SK-N-SH treated with all-trans-retinoic acid at 6 μM for 48 hours (cell line): ENCODE measurements around the gene TMEM190.

Experiments used
- ARNTL ChIP-seq: fragments of 450-650 bp; formaldehyde crosslinking; IDR thresholded peaks from 2 replicates; pipeline ENCODE4 v1.5.0; 2020; ENCODE audit warnings: low read depth, mild to moderate bottlenecking, moderate library complexity, borderline replicate concordance
- POU6F1 ChIP-seq: fragments of 250-450 bp; sonication (Bioruptor Pico); IDR thresholded peaks from 2 replicates; pipeline ENCODE4 v1.8.0; 2021; ENCODE audit warnings: low read depth, mild to moderate bottlenecking, moderate library complexity, borderline replicate concordance
- PPARA ChIP-seq: fragments of 250-450 bp; sonication (Bioruptor Pico); IDR thresholded peaks from 2 replicates; pipeline ENCODE4 v1.5.0; 2020; ENCODE audit warnings: mild to moderate bottlenecking, borderline replicate concordance
- TSHZ2 ChIP-seq: fragments of 250-450 bp; sonication (Bioruptor Pico); IDR thresholded peaks from 2 replicates; pipeline ENCODE4 v1.5.0; 2020; ENCODE audit warnings: mild to moderate bottlenecking, moderate library complexity
- ZC3H10 ChIP-seq: fragments of 250-450 bp; sonication (Bioruptor Pico); IDR thresholded peaks from 2 replicates; pipeline ENCODE4 v1.5.1; 2021; ENCODE audit warnings: mild to moderate bottlenecking, moderate library complexity
- ZFP30 ChIP-seq: fragments of 450-650 bp; formaldehyde crosslinking; IDR thresholded peaks from 2 replicates; pipeline ENCODE4 v1.5.0; 2022; ENCODE audit warnings: mild to moderate bottlenecking, moderate library complexity
- ZNF8 ChIP-seq: fragments of 450-650 bp; formaldehyde crosslinking; IDR thresholded peaks from 2 replicates; pipeline ENCODE4 v1.5.0; 2020; ENCODE audit warnings: mild to moderate bottlenecking, moderate library complexity
- TF ChIP-seq, protein P1 (sequence below): fragments of 250-450 bp; sonication (Bioruptor Pico); IDR thresholded peaks from 2 replicates; pipeline ENCODE4 v1.8.0; 2020; ENCODE audit warnings: mild to moderate bottlenecking, moderate library complexity, borderline replicate concordance
- TF ChIP-seq, protein P2 (sequence below): fragments of 250-450 bp; sonication (Bioruptor Pico); IDR thresholded peaks from 2 replicates; pipeline ENCODE4 v1.5.1; 2021; ENCODE audit warnings: mild to moderate bottlenecking, moderate library complexity

GRCh38 chr19:55373306-55373992, 3.2 kb upstream of the TMEM190 start:
- TF ChIP-seq ARNTL (no peak), ZNF8 (no peak), TSHZ2 (CRISPR knock-in tag) (no peak), ZC3H10 (CRISPR knock-in tag) (no peak), ZFP30 (CRISPR knock-in tag) (no peak), POU6F1 (CRISPR knock-in tag) (no peak), PPARA (CRISPR knock-in tag) (no peak)
- TF ChIP-seq, protein P1, sequence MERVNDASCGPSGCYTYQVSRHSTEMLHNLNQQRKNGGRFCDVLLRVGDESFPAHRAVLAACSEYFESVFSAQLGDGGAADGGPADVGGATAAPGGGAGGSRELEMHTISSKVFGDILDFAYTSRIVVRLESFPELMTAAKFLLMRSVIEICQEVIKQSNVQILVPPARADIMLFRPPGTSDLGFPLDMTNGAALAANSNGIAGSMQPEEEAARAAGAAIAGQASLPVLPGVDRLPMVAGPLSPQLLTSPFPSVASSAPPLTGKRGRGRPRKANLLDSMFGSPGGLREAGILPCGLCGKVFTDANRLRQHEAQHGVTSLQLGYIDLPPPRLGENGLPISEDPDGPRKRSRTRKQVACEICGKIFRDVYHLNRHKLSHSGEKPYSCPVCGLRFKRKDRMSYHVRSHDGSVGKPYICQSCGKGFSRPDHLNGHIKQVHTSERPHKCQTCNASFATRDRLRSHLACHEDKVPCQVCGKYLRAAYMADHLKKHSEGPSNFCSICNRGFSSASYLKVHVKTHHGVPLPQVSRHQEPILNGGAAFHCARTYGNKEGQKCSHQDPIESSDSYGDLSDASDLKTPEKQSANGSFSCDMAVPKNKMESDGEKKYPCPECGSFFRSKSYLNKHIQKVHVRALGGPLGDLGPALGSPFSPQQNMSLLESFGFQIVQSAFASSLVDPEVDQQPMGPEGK (CRISPR knock-in tag) = no peak
- TF ChIP-seq, protein P2, sequence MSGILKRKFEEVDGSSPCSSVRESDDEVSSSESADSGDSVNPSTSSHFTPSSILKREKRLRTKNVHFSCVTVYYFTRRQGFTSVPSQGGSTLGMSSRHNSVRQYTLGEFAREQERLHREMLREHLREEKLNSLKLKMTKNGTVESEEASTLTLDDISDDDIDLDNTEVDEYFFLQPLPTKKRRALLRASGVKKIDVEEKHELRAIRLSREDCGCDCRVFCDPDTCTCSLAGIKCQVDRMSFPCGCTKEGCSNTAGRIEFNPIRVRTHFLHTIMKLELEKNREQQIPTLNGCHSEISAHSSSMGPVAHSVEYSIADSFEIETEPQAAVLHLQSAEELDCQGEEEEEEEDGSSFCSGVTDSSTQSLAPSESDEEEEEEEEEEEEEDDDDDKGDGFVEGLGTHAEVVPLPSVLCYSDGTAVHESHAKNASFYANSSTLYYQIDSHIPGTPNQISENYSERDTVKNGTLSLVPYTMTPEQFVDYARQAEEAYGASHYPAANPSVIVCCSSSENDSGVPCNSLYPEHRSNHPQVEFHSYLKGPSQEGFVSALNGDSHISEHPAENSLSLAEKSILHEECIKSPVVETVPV (CRISPR knock-in tag) = no peak
